Stomach smooth muscle (tissue), 2 donors: ENCODE results near the gene IL4R.
"Not testable (repeated sequence)": the region's sequence is repeated elsewhere in the genome, so short reads cannot be mapped to it uniquely, and the experiment has no call there.

Source experiments
- H3K27ac ChIP-seq: one replicate; pipeline ENCODE4 v1.7.0; 2013; ENCODE audit warnings: mild to moderate bottlenecking, low read length, inconsistent platforms
- H3K27me3 ChIP-seq, 2 donors: one replicate each; pipeline ENCODE4 v1.7.0; 2013; ENCODE audit warnings: low read length in 2 of 2; ENCODE audit not compliant: insufficient read depth in 2 of 2, control insufficient read depth in 1 of 2
- H3K36me3 ChIP-seq, 2 donors: one replicate each; pipeline ENCODE4 v1.7.0; 2013; ENCODE audit warnings: low read length in 2 of 2; ENCODE audit not compliant: control insufficient read depth in 2 of 2, insufficient read depth in 2 of 2
- H3K4me1 ChIP-seq: one replicate; pipeline ENCODE4 v1.7.0; 2013; ENCODE audit warnings: low read length; ENCODE audit not compliant: control insufficient read depth, insufficient read depth
- H3K4me3 ChIP-seq, 2 donors: one replicate each; pipeline ENCODE4 v1.7.0; 2013; ENCODE audit warnings: low read length in 2 of 2
- H3K9ac ChIP-seq, 2 donors: one replicate each; pipeline ENCODE4 v1.7.0; 2013; ENCODE audit warnings: low read length in 2 of 2, mild to moderate bottlenecking in 1 of 2
- H3K9me3 ChIP-seq, 2 donors: one replicate each; pipeline ENCODE4 v1.7.0; 2013; ENCODE audit warnings: low read length in 2 of 2; ENCODE audit not compliant: control insufficient read depth in 2 of 2
- donor health status: healthy.
- donor health status: Pancreatic carcinoma.

The IL4R gene

GRCh38 chr16:27313422-27314160 lies at the start of gene IL4R:
Gene IL4R (plus strand): TSS chr16:27313974. CDS start chr16:27340204, 26,230 bp downstream.
- Histone ChIP-seq H3K9ac (peak within 1 kb of the TSS; percentile 91 to 94), H3K27ac (peak within 1 kb of the TSS; percentile 97), H3K27me3 (no peaks in the 10 kb centered on the region), H3K4me3 (peak within 1 kb of the TSS; percentile 61 to 86), H3K4me1 (peaks cover 42% of the 10 kb centered on the region), H3K36me3 (no peaks in the 10 kb centered on the region), H3K9me3 (no peaks in the 10 kb centered on the region)

DNA sequence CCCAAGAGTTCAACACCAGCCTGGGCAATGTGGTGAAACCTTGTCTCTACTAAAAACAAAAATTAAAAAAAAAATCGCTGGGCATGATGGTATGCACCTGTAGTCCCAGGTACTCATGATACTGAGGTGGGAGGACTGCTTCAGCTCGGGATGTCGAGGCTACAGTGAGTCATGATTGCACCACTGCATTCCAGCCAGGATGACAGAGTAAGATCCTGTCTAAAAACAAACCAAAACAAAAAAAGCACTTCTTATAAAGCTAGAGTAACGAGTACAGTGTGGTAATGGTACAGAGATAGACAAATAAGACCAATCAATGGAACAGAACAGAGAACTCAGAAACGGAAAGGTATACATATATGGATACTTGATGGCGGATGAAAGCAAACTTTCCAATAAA lies 49.6 kb upstream of the IL4R start:
- peaks cover 11% of the 10 kb centered on the region for H3K4me1 ChIP-seq
- H3K9me3 ChIP-seq: no peaks in the 10 kb centered on the region
- no peaks in the 10 kb centered on the region for H3K36me3 ChIP-seq
- no peak overlapping the region for H3K27ac ChIP-seq
- no peak overlapping the region for H3K4me3 ChIP-seq
- H3K9ac ChIP-seq: no peak overlapping the region
- H3K27me3 ChIP-seq: no peaks in the 10 kb centered on the region

DNA sequence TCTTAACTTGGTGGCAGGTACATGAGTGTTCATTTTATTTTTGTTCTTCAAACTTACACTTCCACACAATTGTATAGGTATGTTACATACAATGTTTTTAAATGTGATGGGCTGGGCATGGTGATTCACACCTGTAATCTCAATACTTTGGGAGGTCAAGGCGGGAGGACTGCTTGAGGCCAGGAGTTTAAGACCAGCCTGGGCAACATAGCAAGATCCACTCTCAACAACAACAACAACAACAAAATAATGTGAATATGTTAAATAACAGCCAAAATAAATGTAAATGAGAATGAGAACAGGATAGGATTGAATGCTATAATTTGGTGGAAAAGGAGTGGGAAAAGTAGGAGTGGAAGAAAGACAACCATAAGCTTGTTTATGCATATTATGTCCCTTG lies 47.8 kb upstream of the IL4R start:
- H3K4me1 ChIP-seq: peaks cover 12% of the 10 kb centered on the region
- no peak overlapping the region for H3K9ac ChIP-seq
- no peak overlapping the region for H3K4me3 ChIP-seq
- no peaks in the 10 kb centered on the region for H3K27me3 ChIP-seq
- H3K36me3 ChIP-seq: no peaks in the 10 kb centered on the region
- no peak overlapping the region for H3K27ac ChIP-seq
- no peaks in the 10 kb centered on the region for H3K9me3 ChIP-seq

- H3K36me3 ChIP-seq: no peaks in the 10 kb centered on the region
- H3K9ac ChIP-seq: no peak overlapping the region
- peaks cover 12% of the 10 kb centered on the region for H3K4me1 ChIP-seq
- H3K27me3 ChIP-seq: no peaks in the 10 kb centered on the region
- H3K9me3 ChIP-seq: no peaks in the 10 kb centered on the region
- no peak overlapping the region for H3K4me3 ChIP-seq
- no peak overlapping the region for H3K27ac ChIP-seq
Measured at GRCh38 chr16:27267037-27267677, 46.6 kb upstream of the IL4R start.

DNA sequence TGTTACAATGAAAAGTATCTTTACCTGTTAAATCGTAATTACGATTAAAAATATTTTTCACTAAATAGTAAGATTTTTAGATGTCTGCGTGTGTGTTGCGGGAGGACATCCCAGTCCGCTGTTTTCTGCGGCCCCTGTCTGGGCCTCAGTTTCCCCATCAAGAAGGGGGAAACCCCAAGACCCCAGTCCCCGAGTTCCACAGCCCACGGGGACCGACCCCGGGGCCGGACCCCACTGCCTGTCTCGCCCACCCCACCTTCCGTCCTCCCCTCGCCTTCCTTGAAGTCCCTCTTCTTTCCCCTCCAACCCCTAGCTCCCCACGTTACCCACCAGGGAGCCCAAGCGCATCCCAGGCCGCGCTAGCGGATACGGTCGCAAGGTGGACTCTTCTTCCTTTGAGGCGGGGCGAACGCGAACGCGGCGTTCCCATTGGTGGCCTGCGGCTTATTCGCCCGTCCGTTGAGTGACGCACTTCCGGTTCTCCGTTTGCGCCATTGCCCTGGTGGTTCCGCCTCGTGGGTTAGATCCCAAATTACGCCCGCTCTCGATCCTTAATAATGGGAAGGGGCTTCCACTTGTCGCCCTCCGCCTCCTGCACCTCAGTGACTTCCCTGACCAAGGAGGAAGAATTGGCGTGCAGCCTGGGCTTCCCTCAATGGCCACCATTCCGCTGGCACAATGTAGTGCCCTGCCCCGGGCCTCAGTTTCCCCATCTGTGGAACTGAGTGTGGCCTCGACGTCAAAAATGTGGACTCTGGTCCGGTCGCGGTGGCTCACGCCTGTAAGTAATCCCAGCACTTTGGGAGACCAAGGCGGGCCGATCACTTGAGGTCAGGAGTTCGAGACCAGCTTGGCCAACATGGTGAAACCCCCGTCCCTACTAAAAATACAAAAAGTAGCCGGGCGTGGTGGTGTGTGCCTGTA lies 45.1 kb upstream of the IL4R start, which contains the start of gene NSMCE1:
TSS of gene NSMCE1 (minus strand) at position 397 of the 924 bp plus-strand sequence. CDS start 11,202 bp downstream, outside the sequence.
- no peaks in the 10 kb centered on the region for H3K36me3 ChIP-seq
- peak within 1 kb of the TSS; percentile 80 for H3K27ac ChIP-seq
- no peaks in the 10 kb centered on the region for H3K27me3 ChIP-seq
- H3K9me3 ChIP-seq: no peaks in the 10 kb centered on the region
- H3K4me3 ChIP-seq: peak within 1 kb of the TSS; percentile 79 to 95
- peak within 1 kb of the TSS; percentile 95 to 97 for H3K9ac ChIP-seq
- H3K4me1 ChIP-seq: peaks cover 12% of the 10 kb centered on the region

GRCh38 chr16:27269300-27270150 lies 44.2 kb upstream of the IL4R start:
- no peaks in the 10 kb centered on the region for H3K27me3 ChIP-seq
- H3K9ac ChIP-seq: peak overlapping the region in 1 of 2 donors; percentile 97
- H3K27ac ChIP-seq: no peak overlapping the region
- peaks cover 12% of the 10 kb centered on the region for H3K4me1 ChIP-seq
- no peaks in the 10 kb centered on the region for H3K9me3 ChIP-seq
- H3K4me3 ChIP-seq: peak overlapping the region; percentile 79 to 95
- H3K36me3 ChIP-seq: no peaks in the 10 kb centered on the region

DNA sequence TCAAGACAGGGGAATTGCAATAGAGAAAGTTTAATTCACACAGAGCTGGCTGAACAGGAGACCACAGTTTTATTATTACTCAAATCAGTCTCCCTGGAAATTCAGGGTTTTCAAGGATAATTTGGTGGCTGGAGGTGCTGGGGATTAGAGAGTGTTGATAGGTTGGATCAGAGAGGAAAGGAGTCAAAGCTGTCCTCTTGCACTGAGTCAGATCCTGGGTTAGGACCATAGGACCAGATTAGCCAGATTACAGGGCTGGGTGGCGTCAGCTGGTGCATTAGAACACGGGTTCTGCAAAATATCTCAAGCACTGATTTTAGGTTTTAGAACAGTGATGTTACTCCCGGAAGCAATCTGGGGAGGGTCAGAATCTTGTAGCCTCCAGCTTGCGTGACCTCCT lies 43.4 kb upstream of the IL4R start:
- Histone ChIP-seq H3K9me3 (no peaks in the 10 kb centered on the region), H3K27me3 (no peaks in the 10 kb centered on the region), H3K9ac (no peak overlapping the region), H3K27ac (no peak overlapping the region), H3K4me1 (peaks cover 12% of the 10 kb centered on the region), H3K36me3 (no peaks in the 10 kb centered on the region), H3K4me3 (no peak overlapping the region)

DNA sequence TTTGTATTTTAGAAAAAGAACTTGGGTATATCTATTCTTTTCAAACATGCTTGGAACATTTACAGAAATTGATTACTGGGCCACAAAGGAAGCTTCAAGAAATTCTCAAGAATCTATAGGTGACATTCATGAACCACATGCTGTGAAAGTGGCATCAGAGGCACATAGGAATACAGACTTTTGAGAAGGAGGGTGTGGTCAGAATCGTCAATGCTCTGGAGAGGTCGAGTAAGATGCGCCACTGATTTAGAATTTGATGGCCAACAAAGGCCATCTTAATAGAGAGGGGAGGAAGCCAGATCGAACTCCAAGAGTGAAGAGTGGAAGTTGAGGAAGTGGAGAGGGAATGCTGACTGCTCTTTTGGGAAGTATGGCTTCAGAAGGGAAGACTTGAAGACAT lies 41.7 kb upstream of the IL4R start:
- H3K27ac ChIP-seq: no peak overlapping the region

GRCh38 chr16:27272697-27273096 lies 41.1 kb upstream of the IL4R start:
- H3K4me1 ChIP-seq: peaks cover 12% of the 10 kb centered on the region
- H3K9me3 ChIP-seq, H3K36me3 ChIP-seq, H3K9ac ChIP-seq, H3K27ac ChIP-seq, H3K4me3 ChIP-seq, H3K27me3 ChIP-seq: not testable (repeated sequence)

More for the DNA sequence above, 41.7 kb upstream of the IL4R start:
- no peaks in the 10 kb centered on the region for H3K9me3 ChIP-seq
- H3K4me1 ChIP-seq: peaks cover 12% of the 10 kb centered on the region
- H3K4me3 ChIP-seq: no peak overlapping the region
- H3K9ac ChIP-seq: no peak overlapping the region
- H3K27me3 ChIP-seq: no peaks in the 10 kb centered on the region
- H3K36me3 ChIP-seq: no peaks in the 10 kb centered on the region

- peaks cover 8% of the 10 kb centered on the region for H3K4me1 ChIP-seq
- no peak overlapping the region for H3K9ac ChIP-seq
- H3K4me3 ChIP-seq: no peak overlapping the region
- no peaks in the 10 kb centered on the region for H3K27me3 ChIP-seq
- H3K27ac ChIP-seq: no peak overlapping the region
- no peaks in the 10 kb centered on the region for H3K9me3 ChIP-seq
- no peaks in the 10 kb centered on the region for H3K36me3 ChIP-seq
Measured at GRCh38 chr16:27273330-27273669, 40.5 kb upstream of the IL4R start.
